GM23248 (cell line): ENCODE data around the gene LIX1L.

Experiments
- EZH2 ChIP-seq: fragments of 200-600 bp; sonication (generic); IDR thresholded peaks from 2 replicates; pipeline ENCODE4 v1.6.1; 2018; ENCODE audit warnings: antibody characterized with exemption, mild to moderate bottlenecking; ENCODE audit not compliant: insufficient read depth, poor library complexity, severe bottlenecking
- EZH2phosphoT487 ChIP-seq: fragments of 200-600 bp; sonication (generic); IDR thresholded peaks from 2 replicates; pipeline ENCODE4 v1.6.1; 2018; ENCODE audit warnings: antibody characterized with exemption, moderate library complexity, mild to moderate bottlenecking, low read depth; ENCODE audit not compliant: insufficient read depth

DNA sequence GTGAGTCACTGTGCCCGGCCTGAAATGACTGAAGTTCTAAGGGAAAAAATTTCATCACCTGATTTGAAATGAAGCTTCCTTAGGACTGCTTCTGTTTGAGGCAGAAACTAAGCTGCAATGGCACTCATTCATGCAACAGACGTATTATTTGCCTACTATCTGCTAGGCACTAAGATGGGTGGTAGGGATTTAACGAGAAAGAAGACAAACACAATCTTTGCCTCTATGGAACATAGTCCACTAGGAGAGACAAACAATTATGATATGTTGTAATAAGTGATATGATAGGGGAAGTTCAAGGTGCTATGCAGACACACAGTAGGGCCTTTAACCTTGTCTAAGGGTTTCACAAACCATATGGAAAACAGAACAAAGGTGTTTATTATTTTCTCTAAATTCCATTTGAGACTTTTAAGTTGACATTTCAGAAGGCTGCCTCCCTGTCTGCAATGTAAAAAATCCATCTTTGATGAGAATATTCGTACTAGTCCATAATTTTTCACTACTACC, 11.3 kb downstream of the LIX1L start:
- TF ChIP-seq EZH2 (no peak), EZH2phosphoT487 (no peak)
